Articular chondrocyte of knee joint (primary cell): ENCODE results near the gene POTEI. TPM values are rescaled to one million over a fixed set of nuclear protein-coding genes. Genes with fewer than 3 reads are reported as not detected.

Experiments used
- small RNA-seq: library from RNA; depleted of rRNA; stranded (forward); fragments of <200 nt; gene quantifications from one replicate; pipeline ENCODE3, GENCODE V24; 2012
- total RNA-seq: library from RNA; depleted of rRNA; stranded (reverse); fragments of >200 nt; gene quantifications from 2 replicates; pipeline ENCODE4 v1.2.3, GENCODE V29; 2012

POTEI gene
- total RNA-seq = not detected in 2 replicates

DNA sequence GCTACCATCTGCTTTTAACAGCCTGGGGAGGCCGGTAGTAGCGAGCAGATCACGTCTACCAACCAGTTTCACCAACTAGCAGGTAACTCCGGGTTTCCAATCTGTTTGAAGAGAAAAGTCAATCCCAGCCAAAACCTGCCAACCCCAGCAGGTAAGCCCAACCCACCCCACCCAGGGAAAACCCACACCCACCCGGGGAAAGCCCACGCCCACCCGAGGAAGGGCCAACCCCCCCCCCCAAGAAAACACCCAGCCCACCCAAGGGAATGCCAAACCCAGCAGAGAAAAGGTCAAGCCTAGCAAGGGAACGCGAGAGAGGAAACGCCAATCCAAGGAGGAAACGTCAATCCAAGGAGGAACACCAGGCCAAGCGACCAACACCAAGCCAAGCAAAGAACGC lies at the start of gene POTEI:
Gene POTEI, minus strand, starts transcription at position 101 of the 400 bp plus-strand sequence. Its CDS starts 93 bp downstream, at position 8.

GRCh38 chr2:130520992-130521391 lies 11.9 kb upstream of the POTEI start, which contains the start of gene CFC1B:
Gene CFC1B (plus strand): TSS chr2:130521222. CDS start chr2:130521485, 263 bp downstream.

Small RNA genes within 50 kb of the gene (small RNA-seq; reads per million reads assigned to genes)
- gene RF00017 (not detected), gene RNU6-473P (not detected)

Other genes starting within 250 kb of the POTEI start
- gene IMP4, start 166.4 kb downstream of the POTEI start, total RNA-seq = 50.5 and 53.4 TPM in 2 replicates
- 21.8 and 26.7 TPM in 2 replicates for gene PTPN18, start 153.3 kb downstream of the POTEI start, total RNA-seq
- not detected in 2 replicates for gene CFC1B, start 11.9 kb upstream of the POTEI start, total RNA-seq
- gene CFC1, start 90.2 kb upstream of the POTEI start, total RNA-seq = not detected in 2 replicates
- not detected in 2 replicates for gene POTEJ, start 102.1 kb upstream of the POTEI start, total RNA-seq
- not detected in 2 replicates for gene GPR148, start 219.7 kb upstream of the POTEI start, total RNA-seq
- not detected in 2 replicates for gene AMER3, start 246.2 kb upstream of the POTEI start, total RNA-seq